Mammary epithelial cell (primary cell): ENCODE measurements around the gene OXTR.

Experiments
- CTCF ChIP-seq, 2 donors: IDR thresholded peaks in 1 of 2; conservative IDR thresholded peaks in 1 of 2; 2 replicates each; pipeline ENCODE4 v1.5.1; 2011 to 2012; ENCODE audit warnings: inconsistent platforms in 2 of 2, low read length in 2 of 2, mild to moderate bottlenecking in 2 of 2, control low read depth in 1 of 2, low read depth in 1 of 2; ENCODE audit not compliant: insufficient read depth in 1 of 2; ENCODE audit errors: extremely low read depth in 1 of 2
- EZH2 ChIP-seq: IDR thresholded peaks from 2 replicates; pipeline ENCODE4 v1.6.1; 2012; ENCODE audit warnings: low read length, inconsistent platforms, borderline replicate concordance

GRCh38 chr3:8738639-8739038 lies 30.8 kb downstream of the OXTR start:
- no peak for TF ChIP-seq CTCF (conservative IDR thresholded peaks at IDR 0.05 in 1 of 2, IDR thresholded peaks at IDR 0.05 in 1 of 2; ENCODE audit: extremely low read depth in 1 of 2, insufficient read depth in 1 of 2, low read depth in 1 of 2, low read length in 2 of 2)
- TF ChIP-seq EZH2, result no peak
